HG02970 (cell line): Measurements from ENCODE around the gene ITGAL.
"Not testable (repeated sequence)": the region's sequence is repeated elsewhere in the genome, so short reads cannot be mapped to it uniquely, and the experiment has no call there.

Experiments
- ATAC-seq: cut with Tn5 transposase; IDR thresholded peaks from one replicate; pipeline ENCODE4 v1.9.1; 2021; ENCODE audit warnings: mild to moderate bottlenecking, moderate library complexity, moderate number of reproducible peaks; ENCODE audit not compliant: unreplicated experiment, low FRiP score

ITGAL gene

GRCh38 chr16:30472328-30472942 is at the start of gene ITGAL:
ITGAL (plus strand) TSS chr16:30472742; CDS start chr16:30472838, 96 bp downstream.
- ATAC-seq, result peak; percentile 42

DNA sequence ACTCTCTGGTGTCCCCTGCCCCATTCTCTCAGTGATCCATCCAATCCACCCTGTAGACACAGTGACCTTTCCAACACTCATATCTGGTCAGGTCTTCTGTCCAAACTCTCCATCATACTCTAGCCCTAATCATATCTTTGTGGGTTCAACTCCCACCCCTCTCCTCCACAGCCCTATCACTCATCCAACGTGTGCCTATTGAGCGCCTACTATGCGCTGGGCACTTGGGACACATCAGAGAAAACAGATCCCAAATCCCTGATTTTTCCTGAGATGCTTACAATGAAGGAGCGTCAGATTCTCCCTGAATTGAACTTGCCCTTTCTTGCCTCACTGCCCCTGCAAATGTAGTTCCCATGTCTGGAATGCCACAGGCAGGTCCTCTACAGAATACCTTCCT is 44.5 kb upstream of the ITGAL start:
- no peak for ATAC-seq

DNA sequence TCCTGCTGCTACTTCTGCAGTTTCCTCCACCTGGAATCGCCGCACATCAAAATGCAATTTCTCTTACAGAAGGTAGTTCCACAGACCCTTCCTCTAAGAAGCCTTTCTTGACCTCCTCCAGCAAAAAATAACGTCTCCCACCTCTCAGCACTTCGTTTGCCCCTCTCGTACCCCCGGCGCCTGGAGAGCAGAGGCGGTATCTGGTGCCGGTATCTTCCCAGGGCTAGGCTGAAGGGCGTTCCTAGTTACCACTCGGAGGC is 43.2 kb upstream of the ITGAL start:
- ATAC-seq, result no peak

GRCh38 chr16:30429678-30430427 is 42.7 kb upstream of the ITGAL start, which contains the start of gene DCTPP1:
DCTPP1 (minus strand) TSS chr16:30430030; CDS start chr16:30429980, 50 bp downstream.
- peak; percentile 98 for ATAC-seq

DNA sequence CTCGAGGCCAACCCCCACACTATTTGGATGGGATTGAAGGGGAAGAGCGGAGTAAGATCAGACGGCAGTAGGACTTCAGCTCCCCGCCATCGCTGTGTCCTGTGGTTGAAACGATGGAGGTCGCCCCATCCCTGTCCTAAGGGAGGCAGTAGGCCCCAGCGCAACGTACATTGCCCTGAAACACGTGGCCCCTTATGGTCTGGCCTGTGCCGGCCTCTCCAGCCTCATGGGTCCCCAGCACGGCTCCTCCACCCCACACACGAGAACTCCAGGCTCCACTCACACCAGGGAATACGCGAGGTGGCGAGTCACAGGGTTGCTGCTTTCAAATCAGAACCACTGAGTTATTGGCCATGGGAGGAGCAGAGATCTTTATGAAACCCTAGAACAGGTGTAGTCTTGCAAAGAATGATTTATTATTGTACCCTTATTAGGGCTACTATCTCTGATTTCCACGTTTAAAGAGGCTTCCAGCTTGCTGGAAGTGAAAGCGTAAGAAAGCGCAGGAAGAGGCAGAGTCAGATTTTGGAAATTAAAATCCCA is 42.0 kb upstream of the ITGAL start:
- no peak for ATAC-seq

- ATAC-seq, result no peak
These were observed 37.7 kb upstream of the ITGAL start for GRCh38 chr16:30434852-30435251.

DNA sequence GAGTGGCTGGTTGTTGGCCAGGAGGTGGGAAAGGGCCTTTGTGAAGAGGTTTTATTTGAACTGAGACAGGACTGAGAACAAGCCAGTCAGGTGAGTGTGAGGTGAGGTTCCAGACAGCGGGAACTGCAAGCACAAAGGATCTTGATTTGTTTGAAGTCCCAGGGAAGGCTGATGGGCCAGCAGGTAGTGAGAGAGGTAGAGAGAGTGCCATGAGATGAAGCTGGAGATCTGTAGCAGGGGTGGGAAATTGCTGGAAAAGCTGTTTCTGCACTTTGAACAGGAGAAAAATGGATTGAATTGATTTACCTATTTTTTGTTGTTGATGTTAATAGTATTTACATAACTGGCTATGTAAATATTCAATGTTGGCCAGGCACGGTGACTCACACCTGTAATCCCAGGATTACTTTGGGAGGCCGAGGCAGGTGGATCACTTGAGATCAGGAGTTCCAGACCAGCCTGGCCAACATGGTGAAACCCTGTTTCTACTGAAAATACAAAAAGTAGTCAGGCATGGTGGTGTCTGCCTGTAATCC is 35.0 kb upstream of the ITGAL start:
- no peak for ATAC-seq

DNA sequence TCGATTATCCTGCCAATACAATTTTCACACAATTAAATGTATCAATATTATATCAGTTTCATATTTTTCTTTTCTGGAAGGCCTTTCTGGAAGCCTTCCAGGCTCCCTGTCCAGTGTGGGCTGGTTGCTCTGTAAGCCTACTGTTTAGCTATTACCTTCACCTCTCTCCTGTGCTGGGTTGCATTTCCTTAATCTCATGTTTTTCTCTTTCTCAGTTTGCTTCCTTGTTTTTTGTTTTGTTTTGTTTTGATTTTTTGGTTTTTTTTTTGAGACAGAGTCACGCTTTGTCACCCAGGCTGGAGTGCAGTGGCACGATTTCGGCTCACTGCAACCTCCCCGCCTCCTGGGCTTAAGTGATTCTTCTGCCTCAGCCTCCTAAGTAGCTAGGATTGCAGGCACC is 33.7 kb upstream of the ITGAL start:
- ATAC-seq, result no peak

DNA sequence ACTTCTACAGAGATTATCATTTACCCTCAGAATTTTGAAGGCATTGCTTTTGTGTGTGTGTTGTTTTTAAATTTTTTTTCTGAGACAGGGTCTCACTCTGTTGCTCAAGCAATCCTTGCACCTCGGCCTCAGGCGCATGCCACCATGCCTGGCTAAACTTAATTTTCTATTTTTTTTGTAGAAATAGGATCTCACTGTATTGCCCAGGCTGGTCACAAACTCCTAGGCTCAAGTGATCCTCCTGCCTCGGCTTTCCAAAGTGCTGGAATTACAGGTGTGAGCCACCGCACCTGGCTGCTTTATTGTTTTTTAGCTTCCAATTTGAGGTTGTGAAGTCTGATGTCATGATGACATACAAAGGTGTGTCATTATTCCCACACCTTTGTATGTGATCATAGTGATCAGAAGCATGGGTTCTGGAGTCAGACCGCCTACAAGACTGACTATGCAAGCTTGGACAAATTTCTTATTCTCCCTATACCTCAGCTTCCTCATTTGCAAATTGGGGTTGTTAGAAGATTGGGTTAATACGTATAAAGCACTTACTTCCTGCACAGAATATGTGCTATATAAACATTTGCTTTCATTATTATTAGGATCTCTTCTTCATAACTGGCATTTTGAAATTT is 32.7 kb upstream of the ITGAL start:
- ATAC-seq, result no peak

GRCh38 chr16:30443631-30444030 is 28.9 kb upstream of the ITGAL start:
- no peak for ATAC-seq

- no peak for ATAC-seq
These were observed 28.1 kb upstream of the ITGAL start for GRCh38 chr16:30444231-30445148.

DNA sequence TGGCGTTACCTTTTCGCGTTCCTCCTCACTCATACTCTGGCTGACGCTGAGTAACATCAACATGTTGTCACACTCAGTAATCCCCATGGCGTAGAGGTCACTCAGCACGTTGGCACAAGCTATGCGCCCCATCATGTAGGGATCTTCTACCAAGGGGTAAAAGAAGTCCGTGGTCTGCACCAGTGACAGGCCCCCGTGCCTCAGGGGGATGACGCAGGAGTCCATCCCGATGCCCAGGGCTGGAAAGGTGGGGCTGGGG is 27.5 kb upstream of the ITGAL start:
- ATAC-seq, result peak; percentile 7

- ATAC-seq, result peak; percentile 68
These were observed 26.9 kb upstream of the ITGAL start, which contains the start of gene SEPHS2 for GRCh38 chr16:30445408-30446202. SEPHS2 (minus strand) TSS chr16:30445874; CDS start chr16:30445727, 147 bp downstream.

GRCh38 chr16:30446203-30446595 is 26.3 kb upstream of the ITGAL start:
- ATAC-seq, result no peak

DNA sequence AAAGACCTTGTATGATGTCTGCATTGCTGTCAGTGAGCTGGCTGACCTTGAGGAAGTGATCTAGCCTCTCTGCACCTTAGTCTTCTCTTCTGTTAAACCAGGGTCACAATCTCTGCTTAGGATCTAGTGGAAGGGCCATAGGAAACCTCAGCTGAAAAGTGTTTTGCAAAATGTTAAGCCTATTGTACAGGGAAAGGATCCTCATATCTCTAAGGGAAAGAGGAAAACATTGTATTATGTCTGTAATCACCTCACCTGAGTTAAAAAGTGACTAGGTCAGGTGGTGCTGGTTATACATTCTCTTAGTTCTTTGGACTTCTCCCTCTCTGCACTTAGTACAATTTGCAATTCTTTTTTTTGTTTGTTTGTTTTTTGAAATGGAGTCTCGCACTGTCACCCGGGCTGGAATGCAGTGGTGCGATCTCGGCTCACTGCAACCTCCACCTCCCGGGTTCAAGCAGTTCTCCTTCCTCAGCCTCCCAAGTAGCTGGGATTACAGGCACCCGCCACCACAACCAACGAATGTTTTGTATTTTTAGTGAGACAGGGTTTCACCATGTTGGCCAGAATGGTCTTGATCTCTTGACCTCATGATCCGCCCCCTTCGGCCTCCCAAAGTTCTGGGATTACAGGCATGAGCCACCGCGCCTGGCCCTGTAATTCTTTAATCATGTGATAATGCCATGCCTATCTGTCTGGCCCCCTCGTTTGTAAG is 24.9 kb upstream of the ITGAL start:
- no peak for ATAC-seq

- ATAC-seq, result no peak
These were observed 23.5 kb upstream of the ITGAL start for GRCh38 chr16:30449116-30449435.

DNA sequence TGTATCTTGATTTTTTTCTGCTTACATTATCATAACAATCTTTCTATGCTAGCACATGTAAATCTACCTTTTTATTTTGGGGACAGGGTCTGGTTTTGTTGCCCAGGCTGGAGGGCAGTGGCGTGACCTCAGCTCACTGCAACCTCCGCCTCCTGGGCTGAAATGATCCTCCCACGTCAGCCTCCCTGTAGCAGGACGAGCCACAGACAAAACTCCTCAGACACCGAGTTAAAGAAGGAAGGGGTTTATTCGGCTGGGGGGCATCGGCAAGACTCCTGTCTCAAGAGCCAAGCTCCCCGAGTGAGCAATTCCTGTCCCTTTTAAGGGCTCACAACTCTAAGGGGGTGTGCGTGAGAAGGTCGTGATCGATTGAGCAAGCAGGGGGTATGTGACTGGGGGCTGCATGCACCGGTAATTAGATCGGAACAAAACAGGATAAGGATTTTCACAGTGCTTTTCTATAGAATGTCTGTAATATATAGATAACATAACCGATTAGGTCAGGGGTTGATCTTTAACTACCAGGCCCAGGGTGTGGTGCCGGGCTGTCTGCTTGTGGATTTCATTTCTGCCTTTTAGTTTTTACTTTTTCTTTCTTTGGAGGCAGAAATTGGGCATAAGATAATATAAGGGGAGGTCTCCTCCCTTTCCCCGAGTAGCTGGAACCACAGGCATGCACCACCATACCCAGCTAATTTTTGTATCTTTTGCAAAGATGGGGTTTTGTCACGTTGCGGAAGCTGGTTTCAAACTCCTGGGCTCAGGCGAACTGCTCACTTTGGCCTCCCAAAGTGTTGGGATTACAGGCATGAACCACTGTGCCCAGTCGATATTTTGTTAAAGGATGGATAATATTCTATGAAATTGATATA is 19.6 kb upstream of the ITGAL start:
- not testable (repeated sequence) for ATAC-seq

- no peak for ATAC-seq
These were observed 16.2 kb upstream of the ITGAL start for GRCh38 chr16:30456302-30456701.
